Measurements from ENCODE around the gene CPA1.

Gene CPA1

GRCh38 chr7:130345136-130345535 is 35.2 kb upstream of the CPA1 start:
- Histone ChIP-seq H3K27me3 (ENCODE audit: control insufficient read depth, low read length) (peaks cover 2% of the 10 kb centered on the region; the same call in 1 of the 2 replicates), H3K79me2 (ENCODE audit: control insufficient read depth, low read length) (no peaks in the 10 kb centered on the region), H3K9me2 (replicated peaks; ENCODE audit: control insufficient read depth, low read length) (no peaks in the 10 kb centered on the region), H3K4me3 (ENCODE audit: low read length) (no peak overlapping the region), H3K4me2 (ENCODE audit: low read length) (no peak overlapping the region), H3F3A (ENCODE audit: control insufficient read depth, insufficient read depth) (no peaks in the 10 kb centered on the region), H3K27ac (ENCODE audit: low read depth, low read length) (no peak overlapping the region), H3K36me3 (ENCODE audit: control insufficient read depth, low read length) (no peaks in the 10 kb centered on the region), H4K20me1 (ENCODE audit: control insufficient read depth, insufficient read depth, low read depth, low read length) (no peaks in the 10 kb centered on the region), H3K4me1 (ENCODE audit: control insufficient read depth, low read length) (no peaks in the 10 kb centered on the region), H3K9me3 (ENCODE audit: control insufficient read depth, insufficient read depth, low read length) (no peaks in the 10 kb centered on the region)
- TF ChIP-seq, protein P1, sequence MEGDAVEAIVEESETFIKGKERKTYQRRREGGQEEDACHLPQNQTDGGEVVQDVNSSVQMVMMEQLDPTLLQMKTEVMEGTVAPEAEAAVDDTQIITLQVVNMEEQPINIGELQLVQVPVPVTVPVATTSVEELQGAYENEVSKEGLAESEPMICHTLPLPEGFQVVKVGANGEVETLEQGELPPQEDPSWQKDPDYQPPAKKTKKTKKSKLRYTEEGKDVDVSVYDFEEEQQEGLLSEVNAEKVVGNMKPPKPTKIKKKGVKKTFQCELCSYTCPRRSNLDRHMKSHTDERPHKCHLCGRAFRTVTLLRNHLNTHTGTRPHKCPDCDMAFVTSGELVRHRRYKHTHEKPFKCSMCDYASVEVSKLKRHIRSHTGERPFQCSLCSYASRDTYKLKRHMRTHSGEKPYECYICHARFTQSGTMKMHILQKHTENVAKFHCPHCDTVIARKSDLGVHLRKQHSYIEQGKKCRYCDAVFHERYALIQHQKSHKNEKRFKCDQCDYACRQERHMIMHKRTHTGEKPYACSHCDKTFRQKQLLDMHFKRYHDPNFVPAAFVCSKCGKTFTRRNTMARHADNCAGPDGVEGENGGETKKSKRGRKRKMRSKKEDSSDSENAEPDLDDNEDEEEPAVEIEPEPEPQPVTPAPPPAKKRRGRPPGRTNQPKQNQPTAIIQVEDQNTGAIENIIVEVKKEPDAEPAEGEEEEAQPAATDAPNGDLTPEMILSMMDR (IDR thresholded peaks at IDR 0.05; ENCODE audit: low read depth, low read length, poor library complexity, severe bottlenecking): no peak
- no peak for TF ChIP-seq EZH2phosphoT487 (IDR thresholded peaks at IDR 0.05; ENCODE audit: borderline replicate concordance, low read length)

GRCh38 chr7:130345725-130346124 is 34.6 kb upstream of the CPA1 start:
- TF ChIP-seq, protein P1 (IDR thresholded peaks at IDR 0.05; ENCODE audit: low read depth, low read length, poor library complexity, severe bottlenecking): no peak
- TF ChIP-seq EZH2phosphoT487 (IDR thresholded peaks at IDR 0.05; ENCODE audit: borderline replicate concordance, low read length): no peak
- no peaks in the 10 kb centered on the region for H3K36me3 ChIP-seq (ENCODE audit: control insufficient read depth, low read length)
- H3K27me3 ChIP-seq (ENCODE audit: control insufficient read depth, low read length): peaks cover 1% of the 10 kb centered on the region; the same call in 1 of the 2 replicates
- no peak overlapping the region for H3K4me2 ChIP-seq (ENCODE audit: low read length)
- H4K20me1 ChIP-seq (ENCODE audit: control insufficient read depth, insufficient read depth, low read depth, low read length): no peaks in the 10 kb centered on the region
- H3K4me3 ChIP-seq (ENCODE audit: low read length): no peak overlapping the region
- no peaks in the 10 kb centered on the region for H3K9me3 ChIP-seq (ENCODE audit: control insufficient read depth, insufficient read depth, low read length)
- no peaks in the 10 kb centered on the region for H3K79me2 ChIP-seq (ENCODE audit: control insufficient read depth, low read length)
- no peaks in the 10 kb centered on the region for H3F3A ChIP-seq (ENCODE audit: control insufficient read depth, insufficient read depth)
- no peaks in the 10 kb centered on the region for H3K9me2 ChIP-seq (replicated peaks; ENCODE audit: control insufficient read depth, low read length)
- no peak overlapping the region for H3K27ac ChIP-seq (ENCODE audit: low read depth, low read length)
- H3K4me1 ChIP-seq (ENCODE audit: control insufficient read depth, low read length): no peaks in the 10 kb centered on the region

DNA sequence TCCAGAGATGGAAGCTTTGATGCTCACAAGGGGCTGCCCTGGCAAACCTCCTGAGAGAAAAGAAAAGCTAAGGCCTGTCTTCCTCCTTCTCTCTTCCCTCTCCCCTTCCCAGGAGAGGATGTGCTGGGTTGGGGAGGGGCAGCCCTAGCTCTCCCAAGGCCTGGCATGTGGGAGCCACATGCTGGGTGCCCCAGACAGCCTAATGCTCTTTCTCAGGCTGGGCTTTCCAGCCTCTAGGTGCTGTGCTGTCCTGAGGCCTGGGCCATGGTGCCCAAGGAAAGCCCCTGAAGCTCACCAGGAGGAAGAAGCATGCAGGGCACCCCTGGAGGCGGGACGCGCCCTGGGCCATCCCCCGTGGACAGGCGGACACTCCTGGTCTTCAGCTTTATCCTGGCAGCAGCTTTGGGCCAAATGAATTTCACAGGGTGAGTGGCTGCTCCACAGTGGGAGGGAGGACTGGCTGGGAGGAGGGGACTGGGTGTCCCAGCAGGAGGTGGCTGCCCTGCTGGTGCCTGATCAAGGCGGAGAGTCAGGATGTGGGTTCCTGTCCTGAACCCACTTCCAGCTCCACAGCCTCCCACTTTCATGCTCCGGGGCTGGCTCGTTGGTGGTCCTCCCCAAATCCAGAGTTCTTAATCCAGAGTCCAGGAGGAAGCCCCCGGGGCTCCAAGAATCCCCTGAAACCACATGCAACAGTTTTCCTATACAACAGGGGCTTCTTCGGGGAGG is 34.0 kb upstream of the CPA1 start:
- no peak overlapping the region for H3K4me2 ChIP-seq (ENCODE audit: low read length)
- no peak overlapping the region for H3K4me3 ChIP-seq (ENCODE audit: low read length)
- no peaks in the 10 kb centered on the region for H3K36me3 ChIP-seq (ENCODE audit: control insufficient read depth, low read length)
- peaks cover 2% of the 10 kb centered on the region; the same call in 1 of the 2 replicates for H3K27me3 ChIP-seq (ENCODE audit: control insufficient read depth, low read length)
- no peaks in the 10 kb centered on the region for H3F3A ChIP-seq (ENCODE audit: control insufficient read depth, insufficient read depth)
- H3K79me2 ChIP-seq (ENCODE audit: control insufficient read depth, low read length): no peaks in the 10 kb centered on the region
- H4K20me1 ChIP-seq (ENCODE audit: control insufficient read depth, insufficient read depth, low read depth, low read length): no peaks in the 10 kb centered on the region
- no peaks in the 10 kb centered on the region for H3K4me1 ChIP-seq (ENCODE audit: control insufficient read depth, low read length)
- H3K9me3 ChIP-seq (ENCODE audit: control insufficient read depth, insufficient read depth, low read length): no peaks in the 10 kb centered on the region
- TF ChIP-seq, protein P1 (IDR thresholded peaks at IDR 0.05; ENCODE audit: low read depth, low read length, poor library complexity, severe bottlenecking): no peak
- TF ChIP-seq EZH2phosphoT487 (IDR thresholded peaks at IDR 0.05; ENCODE audit: borderline replicate concordance, low read length): no peak
- H3K9me2 ChIP-seq (replicated peaks; ENCODE audit: control insufficient read depth, low read length): no peaks in the 10 kb centered on the region
- H3K27ac ChIP-seq (ENCODE audit: low read depth, low read length): no peak overlapping the region

Data from DOHH2 (cell line).